CD4-positive, alpha-beta T cell treated with Interleukin-6 at 100 ng/mL for 8 hours (primary cell): ENCODE results near the gene ZNF503.

ENCODE experiments used
- DNase-seq: peaks from one replicate; pipeline ENCODE4 v3.0.0-alpha.2; 2020; ENCODE audit warnings: mixed read lengths, low spot score

The ZNF503 gene

GRCh38 chr10:75401569-75402485 lies at the start of gene ZNF503:
Gene ZNF503 (minus strand): TSS chr10:75401764. CDS start chr10:75401419, 345 bp downstream.
- peak; percentile 8 for DNase-seq

GRCh38 chr10:75450644-75451640 lies 49.4 kb upstream of the ZNF503 start:
- no peak for DNase-seq

- DNase-seq, result no peak
Measured at GRCh38 chr10:75450075-75450445, 48.5 kb upstream of the ZNF503 start.

- DNase-seq, result no peak
Measured at GRCh38 chr10:75449382-75450074, 48.0 kb upstream of the ZNF503 start.

- no peak for DNase-seq
Measured at GRCh38 chr10:75448166-75448565, 46.6 kb upstream of the ZNF503 start.

GRCh38 chr10:75446508-75446907 lies 44.9 kb upstream of the ZNF503 start:
- no peak for DNase-seq

GRCh38 chr10:75444781-75445386 lies 43.3 kb upstream of the ZNF503 start:
- DNase-seq, result no peak

GRCh38 chr10:75443362-75443761 lies 41.8 kb upstream of the ZNF503 start:
- DNase-seq, result no peak

GRCh38 chr10:75441682-75442081 lies 40.1 kb upstream of the ZNF503 start:
- DNase-seq, result no peak

GRCh38 chr10:75441196-75441595 lies 39.6 kb upstream of the ZNF503 start:
- DNase-seq, result no peak

GRCh38 chr10:75440271-75440793 lies 38.8 kb upstream of the ZNF503 start:
- DNase-seq, result no peak

- no peak for DNase-seq
Measured at GRCh38 chr10:75439811-75440210, 38.2 kb upstream of the ZNF503 start.

GRCh38 chr10:75438275-75438674 lies 36.7 kb upstream of the ZNF503 start:
- no peak for DNase-seq

GRCh38 chr10:75437693-75438092 lies 36.1 kb upstream of the ZNF503 start:
- no peak for DNase-seq

GRCh38 chr10:75436896-75437295 lies 35.3 kb upstream of the ZNF503 start:
- DNase-seq, result no peak

GRCh38 chr10:75435291-75435690 lies 33.7 kb upstream of the ZNF503 start:
- no peak for DNase-seq

GRCh38 chr10:75434291-75434690 lies 32.7 kb upstream of the ZNF503 start:
- no peak for DNase-seq

- no peak for DNase-seq
Measured at GRCh38 chr10:75433216-75433615, 31.7 kb upstream of the ZNF503 start.

GRCh38 chr10:75432763-75433162 lies 31.2 kb upstream of the ZNF503 start:
- no peak for DNase-seq

- DNase-seq, result no peak
Measured at GRCh38 chr10:75432176-75432575, 30.6 kb upstream of the ZNF503 start.
